Mesothelial cell of epicardium (in vitro differentiated cells): Measurements from ENCODE around the gene GPD1. TPM values are rescaled to one million over a fixed set of nuclear protein-coding genes. Genes with fewer than 3 reads are reported as not detected.

Source experiments
- DNase-seq, 2 experiments: peaks; one replicate each; pipeline ENCODE4 v3.0.0; 2021; ENCODE audit warnings: low spot score in 2 of 2; ENCODE audit not compliant: unreplicated experiment in 2 of 2
- H3K27ac Mint-ChIP-seq: 2 replicates; pipeline ENCODE4 v1.8.0; 2021; ENCODE audit warnings: mixed read lengths
- H3K27me3 Mint-ChIP-seq: 2 replicates; pipeline ENCODE4 v1.8.0; 2021; ENCODE audit warnings: low read depth, mixed read lengths
- H3K36me3 Mint-ChIP-seq: 2 replicates; pipeline ENCODE4 v1.8.0; 2021; ENCODE audit warnings: mixed read lengths
- H3K4me1 Mint-ChIP-seq: 2 replicates; pipeline ENCODE4 v1.8.0; 2021; ENCODE audit warnings: mixed read lengths
- H3K4me3 Mint-ChIP-seq: 2 replicates; pipeline ENCODE4 v1.8.0; 2021; ENCODE audit warnings: mild to moderate bottlenecking, moderate library complexity, mixed read lengths
- H3K9me3 Mint-ChIP-seq: 2 replicates; pipeline ENCODE4 v1.8.0; 2021; ENCODE audit warnings: mixed read lengths
- total RNA-seq: library from RNA; stranded (reverse); gene quantifications from 3 replicates; pipeline ENCODE4 v1.2.1, GENCODE V29; 2021
- TF ChIP-seq, protein P1 (sequence below): fragments of 200-600 bp; sonication (generic); IDR thresholded peaks from one replicate; pipeline ENCODE4 v1.5.0; 2021; ENCODE audit warnings: antibody characterized with exemption; ENCODE audit not compliant: unreplicated experiment

Gene GPD1
- total RNA-seq, 1 donor from 2014 or later: 0.72 TPM

DNA sequence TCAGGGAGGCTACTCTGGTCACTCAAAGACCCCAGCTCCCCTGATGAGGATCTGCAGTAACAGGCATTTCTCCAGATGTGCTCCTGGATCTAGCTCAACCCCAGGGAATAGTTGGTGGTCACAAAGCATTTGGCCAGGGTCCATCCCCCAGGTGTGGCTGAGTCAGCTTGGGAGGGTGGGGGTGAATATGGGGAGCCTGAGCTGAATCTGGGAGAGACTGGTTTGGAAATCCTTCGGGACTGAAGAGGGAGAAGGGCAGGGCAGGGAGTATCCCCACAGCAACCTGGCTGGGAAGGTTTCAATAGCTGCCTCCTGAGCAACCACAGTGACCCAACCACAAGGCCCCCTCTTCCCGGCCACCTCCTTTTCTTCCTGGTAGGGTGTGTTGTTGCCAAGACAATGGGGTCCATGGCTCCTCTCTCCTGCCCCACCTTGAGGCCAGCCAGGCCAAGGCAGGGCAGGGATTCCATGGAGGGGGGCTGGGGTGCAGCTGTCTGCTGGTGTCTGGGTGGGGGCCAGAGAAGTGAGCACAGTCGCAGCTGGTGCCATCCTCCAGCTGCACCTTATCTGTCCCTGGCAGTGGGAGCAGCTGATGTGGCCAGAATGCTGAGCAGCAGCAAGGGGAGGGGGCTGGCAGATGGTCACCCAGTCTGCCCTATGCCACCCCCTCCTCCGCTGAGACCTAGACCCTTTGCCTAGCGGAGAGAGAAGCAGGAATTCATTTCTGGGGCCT, 40.9 kb upstream of the GPD1 start:
- no peaks in the 10 kb centered on the region for H3K9me3 Mint-ChIP-seq
- no peaks in the 10 kb centered on the region for H3K36me3 Mint-ChIP-seq
- H3K27me3 Mint-ChIP-seq: peaks cover 46% of the 10 kb centered on the region
- H3K27ac Mint-ChIP-seq: no peak overlapping the region
- TF ChIP-seq, protein P1, sequence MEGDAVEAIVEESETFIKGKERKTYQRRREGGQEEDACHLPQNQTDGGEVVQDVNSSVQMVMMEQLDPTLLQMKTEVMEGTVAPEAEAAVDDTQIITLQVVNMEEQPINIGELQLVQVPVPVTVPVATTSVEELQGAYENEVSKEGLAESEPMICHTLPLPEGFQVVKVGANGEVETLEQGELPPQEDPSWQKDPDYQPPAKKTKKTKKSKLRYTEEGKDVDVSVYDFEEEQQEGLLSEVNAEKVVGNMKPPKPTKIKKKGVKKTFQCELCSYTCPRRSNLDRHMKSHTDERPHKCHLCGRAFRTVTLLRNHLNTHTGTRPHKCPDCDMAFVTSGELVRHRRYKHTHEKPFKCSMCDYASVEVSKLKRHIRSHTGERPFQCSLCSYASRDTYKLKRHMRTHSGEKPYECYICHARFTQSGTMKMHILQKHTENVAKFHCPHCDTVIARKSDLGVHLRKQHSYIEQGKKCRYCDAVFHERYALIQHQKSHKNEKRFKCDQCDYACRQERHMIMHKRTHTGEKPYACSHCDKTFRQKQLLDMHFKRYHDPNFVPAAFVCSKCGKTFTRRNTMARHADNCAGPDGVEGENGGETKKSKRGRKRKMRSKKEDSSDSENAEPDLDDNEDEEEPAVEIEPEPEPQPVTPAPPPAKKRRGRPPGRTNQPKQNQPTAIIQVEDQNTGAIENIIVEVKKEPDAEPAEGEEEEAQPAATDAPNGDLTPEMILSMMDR: no peak
- H3K4me1 Mint-ChIP-seq: no peaks in the 10 kb centered on the region
- no peak overlapping the region for H3K4me3 Mint-ChIP-seq
- no peak for DNase-seq

DNA sequence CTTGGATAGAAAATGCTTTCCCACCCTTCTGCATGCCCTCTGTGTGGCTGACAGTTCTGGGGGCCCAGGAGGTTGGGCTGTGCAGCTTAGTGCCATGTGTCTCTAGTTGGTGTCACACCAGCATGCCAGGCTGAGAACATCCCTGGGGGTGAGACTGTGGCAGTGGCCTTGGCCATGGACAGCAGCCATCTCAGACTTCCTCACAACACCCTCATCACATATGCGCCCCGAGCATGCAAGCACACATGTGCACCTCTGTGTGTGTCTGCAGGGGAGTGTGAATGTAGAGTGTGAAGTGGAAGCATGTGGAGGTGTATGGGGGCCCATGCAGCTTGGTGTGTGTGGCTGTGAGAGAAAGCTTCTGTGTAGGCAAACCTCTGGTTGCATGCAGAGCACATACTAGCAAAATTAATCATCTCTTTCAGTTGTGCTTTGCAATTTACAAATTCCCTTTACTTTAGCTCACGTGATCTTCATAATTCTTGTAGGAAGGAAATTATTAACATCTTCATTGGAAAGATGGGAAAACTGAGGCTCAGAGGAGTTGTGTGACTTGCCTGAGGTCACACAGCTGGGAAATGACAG, 38.0 kb upstream of the GPD1 start:
- TF ChIP-seq, protein P1: no peak
- no peak for DNase-seq
- H3K27ac Mint-ChIP-seq: no peak overlapping the region
- no peaks in the 10 kb centered on the region for H3K36me3 Mint-ChIP-seq
- no peaks in the 10 kb centered on the region for H3K9me3 Mint-ChIP-seq
- H3K4me3 Mint-ChIP-seq: no peak overlapping the region
- H3K4me1 Mint-ChIP-seq: peaks cover 7% of the 10 kb centered on the region
- peaks cover 20% of the 10 kb centered on the region for H3K27me3 Mint-ChIP-seq

- no peak for DNase-seq
- no peak overlapping the region for H3K27ac Mint-ChIP-seq
- no peak overlapping the region for H3K4me3 Mint-ChIP-seq
Measured at GRCh38 chr12:50066402-50066801, 37.4 kb upstream of the GPD1 start.

DNA sequence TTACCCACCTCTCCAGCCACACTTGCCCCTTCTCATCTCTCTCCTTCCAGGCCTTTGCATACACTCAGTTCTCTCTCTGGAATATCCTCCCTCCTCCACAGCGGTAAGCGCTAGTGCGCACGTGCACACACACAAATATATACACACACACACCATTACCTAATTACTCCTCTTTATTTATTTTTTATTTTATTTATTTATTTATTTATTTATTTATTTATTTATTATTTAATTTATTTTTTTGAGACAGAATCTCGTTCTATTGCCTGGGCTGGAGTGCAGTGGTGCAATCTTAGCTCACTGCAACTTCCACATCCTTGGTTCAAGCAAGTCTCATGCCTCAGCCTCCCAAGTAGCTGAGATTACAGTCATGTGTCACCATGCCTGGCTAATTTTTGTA, 34.7 kb upstream of the GPD1 start:
- TF ChIP-seq, protein P1: no peak
- Mint-ChIP-seq H3K27ac (no peak overlapping the region), H3K4me3 (no peak overlapping the region), H3K36me3 (no peaks in the 10 kb centered on the region), H3K9me3 (no peaks in the 10 kb centered on the region), H3K27me3 (peaks cover 2% of the 10 kb centered on the region), H3K4me1 (peaks cover 7% of the 10 kb centered on the region)
- DNase-seq: no peak

More at GRCh38 chr12:50066402-50066801, 37.4 kb upstream of the GPD1 start:
- Mint-ChIP-seq H3K4me1 (peaks cover 7% of the 10 kb centered on the region), H3K27me3 (peaks cover 15% of the 10 kb centered on the region), H3K9me3 (no peaks in the 10 kb centered on the region), H3K36me3 (no peaks in the 10 kb centered on the region)
- TF ChIP-seq, protein P1: no peak

DNA sequence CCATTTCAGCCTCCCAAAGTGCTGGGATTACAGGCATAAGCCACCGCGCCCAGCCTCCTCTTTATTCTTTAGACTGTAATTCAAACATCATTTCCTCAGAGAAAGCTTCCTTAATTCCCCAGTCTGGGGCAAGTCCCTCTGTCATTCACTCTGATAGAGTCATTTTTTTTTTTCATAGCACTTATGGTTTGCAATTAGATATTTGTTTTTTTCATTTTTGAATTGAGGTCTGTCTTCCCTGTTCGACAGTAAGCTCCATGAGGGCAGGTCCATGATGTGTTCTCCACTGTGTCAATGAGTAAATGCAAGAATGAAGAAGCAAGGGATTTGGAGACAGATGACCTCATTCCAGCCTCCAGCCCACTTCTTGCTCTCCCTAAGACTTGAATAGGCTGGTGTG, 34.3 kb upstream of the GPD1 start:
- TF ChIP-seq, protein P1: no peak
- peaks cover 2% of the 10 kb centered on the region for H3K27me3 Mint-ChIP-seq

More for the DNA sequence above, 34.3 kb upstream of the GPD1 start:
- Mint-ChIP-seq H3K27ac (no peak overlapping the region), H3K4me1 (peaks cover 7% of the 10 kb centered on the region), H3K4me3 (no peak overlapping the region), H3K9me3 (no peaks in the 10 kb centered on the region), H3K36me3 (no peaks in the 10 kb centered on the region)
- no peak for DNase-seq
